Stomach (tissue), 4 donors: Measurements from ENCODE around the gene DIPK1A.

ENCODE experiments used
- POLR2AphosphoS5 ChIP-seq, 3 donors: sonication (generic); formaldehyde crosslinking; IDR thresholded peaks; one replicate each; pipeline ENCODE4 v1.6.1; 2016; ENCODE audit warnings: antibody characterized with exemption in 3 of 3
- TF ChIP-seq, protein P1 (sequence below), 7 experiments: fragments of 450-650 bp in 4 of 7; fragments of 200-600 bp in 3 of 7; sonication (generic) in 3 of 7; IDR thresholded peaks; one replicate each; pipeline ENCODE4 v1.5.1; 2016 to 2019; ENCODE audit warnings: antibody characterized with exemption in 7 of 7, control low read depth in 2 of 7, mild to moderate bottlenecking in 1 of 7

- TF ChIP-seq POLR2AphosphoS5 (IDR thresholded peaks at IDR 0.05) = no peak
- TF ChIP-seq, protein P1, sequence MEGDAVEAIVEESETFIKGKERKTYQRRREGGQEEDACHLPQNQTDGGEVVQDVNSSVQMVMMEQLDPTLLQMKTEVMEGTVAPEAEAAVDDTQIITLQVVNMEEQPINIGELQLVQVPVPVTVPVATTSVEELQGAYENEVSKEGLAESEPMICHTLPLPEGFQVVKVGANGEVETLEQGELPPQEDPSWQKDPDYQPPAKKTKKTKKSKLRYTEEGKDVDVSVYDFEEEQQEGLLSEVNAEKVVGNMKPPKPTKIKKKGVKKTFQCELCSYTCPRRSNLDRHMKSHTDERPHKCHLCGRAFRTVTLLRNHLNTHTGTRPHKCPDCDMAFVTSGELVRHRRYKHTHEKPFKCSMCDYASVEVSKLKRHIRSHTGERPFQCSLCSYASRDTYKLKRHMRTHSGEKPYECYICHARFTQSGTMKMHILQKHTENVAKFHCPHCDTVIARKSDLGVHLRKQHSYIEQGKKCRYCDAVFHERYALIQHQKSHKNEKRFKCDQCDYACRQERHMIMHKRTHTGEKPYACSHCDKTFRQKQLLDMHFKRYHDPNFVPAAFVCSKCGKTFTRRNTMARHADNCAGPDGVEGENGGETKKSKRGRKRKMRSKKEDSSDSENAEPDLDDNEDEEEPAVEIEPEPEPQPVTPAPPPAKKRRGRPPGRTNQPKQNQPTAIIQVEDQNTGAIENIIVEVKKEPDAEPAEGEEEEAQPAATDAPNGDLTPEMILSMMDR (IDR thresholded peaks at IDR 0.05) = no peak
Observed at GRCh38 chr1:92845908-92846307, 115.4 kb downstream of the DIPK1A start.
